A549 treated with CpdA at 1 μM for 4 hours (cell line): ENCODE data around the gene MOB4. TPM values are rescaled to one million over a fixed set of nuclear protein-coding genes. Genes with fewer than 3 reads are reported as not detected.

Experiments used
- total RNA-seq: library from RNA; stranded (reverse); fragments of 200-300 nt; extraction: Qiagen RNA extraction; gene quantifications from 5 replicates; pipeline ENCODE4 v1.2.3, GENCODE V29; 2022; ENCODE audit warnings: low read depth

The MOB4 gene
- 24.7 to 42.6 TPM (median 30.9 TPM) in 5 replicates for total RNA-seq

GRCh38 chr2:197515739-197516392 is at the start of gene MOB4:
TSS of gene MOB4 (plus strand) at chr2:197516066. CDS start at chr2:197516087, 21 bp downstream.

DNA sequence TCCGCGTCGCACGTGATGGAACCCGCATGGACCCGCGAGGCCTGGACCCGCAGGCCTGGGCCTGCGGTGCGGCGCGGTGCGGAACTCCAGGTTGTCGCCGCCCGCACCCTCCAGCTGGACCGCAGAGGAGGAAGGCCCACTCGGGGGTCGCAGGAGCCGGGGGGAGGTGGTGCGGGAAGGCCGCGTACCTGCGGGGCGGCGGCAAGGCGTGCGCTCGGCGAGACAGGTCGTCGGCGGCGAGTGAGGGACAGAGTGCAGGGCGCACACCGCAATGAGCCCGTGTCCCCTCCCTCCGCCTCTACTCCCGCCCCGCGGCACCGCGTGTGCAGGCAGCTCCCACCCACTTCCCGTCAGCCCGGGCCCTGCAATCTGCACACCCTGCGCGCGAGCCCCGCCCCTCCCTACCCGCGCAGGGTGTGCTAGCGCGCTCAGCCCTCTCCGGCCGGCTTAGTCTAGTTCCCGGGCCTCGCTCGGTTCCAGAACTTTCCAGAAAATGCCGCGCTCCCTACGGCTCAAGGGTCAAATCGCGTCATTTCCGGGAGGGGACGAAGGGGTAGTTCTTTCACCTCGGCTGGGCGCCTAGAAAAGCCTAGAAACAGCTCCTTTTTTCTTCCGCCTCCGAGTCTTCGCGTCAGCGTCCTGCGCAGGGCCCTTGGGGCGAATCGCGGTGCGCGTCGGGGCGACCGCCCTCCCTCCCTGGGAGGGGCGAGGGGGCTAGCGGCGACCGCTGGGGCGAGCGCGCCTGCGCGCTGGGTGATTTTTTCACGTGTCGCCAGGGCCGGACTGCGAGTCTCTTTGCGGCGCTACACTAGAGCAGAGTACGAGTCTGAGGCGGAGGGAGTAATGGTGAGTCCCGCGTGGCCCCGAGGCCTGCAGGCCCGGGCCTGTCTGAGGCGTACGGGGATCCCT is 16.0 kb upstream of the MOB4 start, which contains the start of the genes HSPD1 and HSPE1:
Gene HSPD1 (minus strand): TSS at position 247 of the 909 bp plus-strand sequence. CDS start 992 bp downstream, outside the sequence.
Gene HSPE1 (plus strand): TSS at position 786 of the 909 bp plus-strand sequence. CDS start 58 bp downstream, at position 844.

Other genes with a start within 250 kb of the MOB4 start
- gene ANKRD44, start 205.3 kb upstream of the MOB4 start, total RNA-seq: 1.1 to 2.2 TPM (median 1.5 TPM) in 5 replicates
- gene SF3B1, start 81.0 kb upstream of the MOB4 start, total RNA-seq: 133 to 150 TPM (median 136 TPM) in 5 replicates
- gene COQ10B, start 62.5 kb upstream of the MOB4 start, total RNA-seq: 18.7 to 22.1 TPM (median 19.5 TPM) in 5 replicates
- 654 to 760 TPM (median 691 TPM) in 5 replicates for gene HSPD1, start 16.2 kb upstream of the MOB4 start, total RNA-seq
- gene HSPE1, start 15.7 kb upstream of the MOB4 start, total RNA-seq: 479 to 966 TPM (median 549 TPM) in 5 replicates
- not detected in 5 replicates for gene RFTN2, start 159.5 kb downstream of the MOB4 start, total RNA-seq
- gene MARS2, start 189.3 kb downstream of the MOB4 start, total RNA-seq: 10.1 to 12.8 TPM (median 11.1 TPM) in 5 replicates